ENCODE results near the gene CCDC63. TPM values are rescaled to one million over a fixed set of nuclear protein-coding genes. Genes with fewer than 3 reads are reported as not detected.
A peak's percentile ranks its signal among the peaks of the same experiment; 100 is the strongest.

Gene CCDC63
- total and polyA plus RNA-seq, 9 of the 15 experiments (the other 6 are each of a cell fraction or from before 2014, with no cell fraction given) = not detected

DNA sequence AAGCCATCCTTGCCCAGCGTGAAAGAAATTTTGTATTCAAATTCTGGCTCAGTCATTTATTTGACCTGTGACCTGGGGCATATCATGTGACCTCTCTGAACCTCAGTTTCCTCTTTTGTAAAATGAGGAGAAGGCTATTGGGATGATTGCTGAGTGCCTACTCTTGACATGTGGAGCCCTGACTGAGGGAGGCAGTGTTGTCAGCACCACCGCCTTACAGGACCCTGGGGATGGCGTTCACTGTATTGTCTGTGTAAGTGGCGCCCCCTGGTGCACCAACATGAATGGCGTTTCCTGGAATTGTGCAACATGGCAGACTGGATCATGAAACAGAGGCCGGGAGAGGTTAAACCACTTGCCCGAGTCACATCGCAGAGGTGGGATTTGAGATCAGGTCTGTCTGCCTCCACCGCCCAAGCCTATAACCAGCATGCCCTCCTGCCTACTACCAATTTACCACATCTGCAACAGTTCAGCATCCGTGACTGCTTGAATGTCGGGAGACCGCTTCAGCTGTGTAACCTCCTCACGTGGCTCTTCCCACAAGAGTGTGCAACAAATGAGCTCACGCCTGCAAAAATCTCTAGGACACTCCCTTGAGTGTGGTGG is 20.1 kb upstream of the CCDC63 start (continued):
- TF ChIP-seq, protein P1, sequence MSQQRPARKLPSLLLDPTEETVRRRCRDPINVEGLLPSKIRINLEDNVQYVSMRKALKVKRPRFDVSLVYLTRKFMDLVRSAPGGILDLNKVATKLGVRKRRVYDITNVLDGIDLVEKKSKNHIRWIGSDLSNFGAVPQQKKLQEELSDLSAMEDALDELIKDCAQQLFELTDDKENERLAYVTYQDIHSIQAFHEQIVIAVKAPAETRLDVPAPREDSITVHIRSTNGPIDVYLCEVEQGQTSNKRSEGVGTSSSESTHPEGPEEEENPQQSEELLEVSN (IDR thresholded peaks at IDR 0.05; ENCODE audit: borderline replicate concordance in 1 of 2, extremely low read depth in 1 of 2, insufficient read depth in 1 of 2, insufficient read length in 1 of 2, low read depth in 1 of 2, low read length in 1 of 2, poor library complexity in 1 of 2, severe bottlenecking in 1 of 2) = no peak
- peak; percentile 47; the same call in 1 of the 2 replicates for TF ChIP-seq CREM (IDR thresholded peaks at IDR 0.05; ENCODE audit: low read depth)
- no peak for TF ChIP-seq SRF (CRISPR knock-in tag; IDR thresholded peaks at IDR 0.05)
- TF ChIP-seq ZBTB7A (IDR thresholded peaks at IDR 0.05; ENCODE audit: borderline replicate concordance, control insufficient read depth, low read depth, low read length) = no peak
- TF ChIP-seq ZKSCAN3 (CRISPR knock-in tag; IDR thresholded peaks at IDR 0.05) = no peak
- no peak for TF ChIP-seq PHF21A (IDR thresholded peaks at IDR 0.05; ENCODE audit: borderline replicate concordance, low read depth)
- TF ChIP-seq NUFIP1 (IDR thresholded peaks at IDR 0.05; ENCODE audit: partially characterized antibody) = no peak
- 0 out of 2 replicates have a peak, but pooled peaks have one; percentile 36 for TF ChIP-seq ATF6 (CRISPR knock-in tag; IDR thresholded peaks at IDR 0.05)
- no peak for TF ChIP-seq MAFG (tag; conservative IDR thresholded peaks at IDR 0.05)
- no peak for TF ChIP-seq ZNF197 (CRISPR knock-in tag; IDR thresholded peaks at IDR 0.05; ENCODE audit: low read depth)
- no peak for TF ChIP-seq ILF3 (IDR thresholded peaks at IDR 0.05; ENCODE audit: borderline replicate concordance)
- TF ChIP-seq RFX1 (IDR thresholded peaks at IDR 0.05) = no peak
- TF ChIP-seq EZH2 (IDR thresholded peaks at IDR 0.05; ENCODE audit: borderline replicate concordance, low read depth, low read length) = no peak
- no peak for TF ChIP-seq ZEB2 (IDR thresholded peaks at IDR 0.05)
- no peak for TF ChIP-seq ERF (CRISPR knock-in tag; IDR thresholded peaks at IDR 0.05)
- no peak for TF ChIP-seq BCL6 (CRISPR knock-in tag; IDR thresholded peaks at IDR 0.05)
- TF ChIP-seq ZNF239 (CRISPR knock-in tag; IDR thresholded peaks at IDR 0.05) = no peak
- TF ChIP-seq ZNF551 (CRISPR knock-in tag; IDR thresholded peaks at IDR 0.05) = no peak
- TF ChIP-seq GATAD2A (IDR thresholded peaks at IDR 0.05) = no peak
- TF ChIP-seq ZNF431 (CRISPR knock-in tag; IDR thresholded peaks at IDR 0.05) = no peak
- TF ChIP-seq ASH1L (IDR thresholded peaks at IDR 0.05; ENCODE audit: borderline replicate concordance, low read depth, partially characterized antibody) = no peak
- no peak for TF ChIP-seq ZBTB8A (IDR thresholded peaks at IDR 0.05; ENCODE audit: partially characterized antibody)
- peak; percentile 85 for TF ChIP-seq ARID2 (IDR thresholded peaks at IDR 0.05)
- no peak for TF ChIP-seq BRCA1 (IDR thresholded peaks at IDR 0.05)
- no peak for TF ChIP-seq BRCA1 (CRISPR knock-in tag; IDR thresholded peaks at IDR 0.05)
- no peak for TF ChIP-seq TBL1XR1 (IDR thresholded peaks at IDR 0.05; ENCODE audit: low read length in 2 of 2)
- no peak for TF ChIP-seq HDAC8 (tag; IDR thresholded peaks at IDR 0.05)
- no peak for TF ChIP-seq NFRKB (IDR thresholded peaks at IDR 0.05; ENCODE audit: low read depth)
- TF ChIP-seq ZBED1 (IDR thresholded peaks at IDR 0.05) = no peak; the same call in 1 of the 2 replicates
- TF ChIP-seq ARID1B (IDR thresholded peaks at IDR 0.05) = no peak; the same call in 1 of the 2 replicates
- TF ChIP-seq XRCC5 (IDR thresholded peaks at IDR 0.05; ENCODE audit: low read depth, low read length) = 0 out of 2 replicates have a peak, but pooled peaks have one; percentile 70
- TF ChIP-seq KHSRP (IDR thresholded peaks at IDR 0.05) = no peak

Data from K562 (cell line).